ENCODE data around the gene RPS6KA6.

- no peak for TF ChIP-seq ESRRA (CRISPR knock-in tag; IDR thresholded peaks at IDR 0.05; ENCODE audit: low read depth)
- TF ChIP-seq SNAPC5 (CRISPR knock-in tag; IDR thresholded peaks at IDR 0.05; ENCODE audit: borderline replicate concordance): no peak
- TF ChIP-seq ATF7 (IDR thresholded peaks at IDR 0.05): no peak
- no peak for TF ChIP-seq ATF7 (CRISPR knock-in tag; IDR thresholded peaks at IDR 0.05)
These were observed 19.4 kb downstream of the RPS6KA6 start for GRCh38 chrX:84168574-84168973.
